M059J (cell line): ENCODE measurements around the gene SMC1A. TPM values are rescaled to one million over a fixed set of nuclear protein-coding genes. Genes with fewer than 3 reads are reported as not detected.

Experiments
- DNase-seq: peaks from one replicate; pipeline ENCODE4 v3.0.0-alpha.2; 2012; ENCODE audit warnings: low read depth
- total RNA-seq: library from RNA; depleted of rRNA; stranded (reverse); fragments of >200 nt; shearing (Covaris generic); gene quantifications from 2 replicates; pipeline ENCODE4 v1.2.3, GENCODE V29; 2014; rRNA removed

The SMC1A gene
- total RNA-seq, 1 experiment from 2014 or later: 80.2 TPM

GRCh38 chrX:53340852-53341645 is 81.4 kb downstream of the SMC1A start:
- DNase-seq: no peak

GRCh38 chrX:53337101-53337500 is 85.4 kb downstream of the SMC1A start:
- DNase-seq: no peak

- no peak for DNase-seq
Observed at GRCh38 chrX:53333853-53334252, 88.6 kb downstream of the SMC1A start.

- DNase-seq: no peak
Observed at GRCh38 chrX:53332204-53332603, 90.2 kb downstream of the SMC1A start.

GRCh38 chrX:53330331-53330730 is 92.1 kb downstream of the SMC1A start:
- DNase-seq: no peak

- DNase-seq: no peak
Observed at GRCh38 chrX:53324803-53325202, 97.7 kb downstream of the SMC1A start.

Other genes starting within 250 kb of the SMC1A start
- 75.3 and 94.5 TPM in 2 replicates for gene KDM5C, start 197.4 kb downstream of the SMC1A start, total RNA-seq
- 18.8 and 20.4 TPM in 2 replicates for gene IQSEC2, start 141.1 kb downstream of the SMC1A start, total RNA-seq
- gene RIBC1, start 219 bp upstream of the SMC1A start, total RNA-seq: 0.94 and 2.2 TPM in 2 replicates
- gene HSD17B10, start 11.7 kb upstream of the SMC1A start, total RNA-seq: 118 and 120 TPM in 2 replicates